ENCODE measurements around the gene GNG7.
"Not testable (repeated sequence)": the region's sequence is repeated elsewhere in the genome, so short reads cannot be mapped to it uniquely, and the experiment has no call there.

GNG7 gene

GRCh38 chr19:2680808-2681207 lies 21.7 kb downstream of the GNG7 start:
- no peak overlapping the region for H3K4me3 ChIP-seq (ENCODE audit: low read depth, low read length)
- no peak for TF ChIP-seq CTCF (IDR thresholded peaks at IDR 0.05; ENCODE audit: borderline replicate concordance, insufficient read depth, low read depth, low read length)

GRCh38 chr19:2679439-2679838 lies 23.1 kb downstream of the GNG7 start:
- TF ChIP-seq CTCF (IDR thresholded peaks at IDR 0.05; ENCODE audit: borderline replicate concordance, insufficient read depth, low read depth, low read length) = no peak
- no peak overlapping the region for H3K4me3 ChIP-seq (ENCODE audit: low read depth, low read length)

- H3K4me3 ChIP-seq (ENCODE audit: low read depth, low read length) = not testable (repeated sequence)
Measured at GRCh38 chr19:2678948-2679347, 23.5 kb downstream of the GNG7 start.

- H3K4me3 ChIP-seq (ENCODE audit: low read depth, low read length) = no peak overlapping the region
- TF ChIP-seq CTCF (IDR thresholded peaks at IDR 0.05; ENCODE audit: borderline replicate concordance, insufficient read depth, low read depth, low read length) = no peak
Measured at GRCh38 chr19:2678044-2678671, 24.3 kb downstream of the GNG7 start.

GRCh38 chr19:2676823-2677222 lies 25.7 kb downstream of the GNG7 start:
- no peak overlapping the region for H3K4me3 ChIP-seq (ENCODE audit: low read depth, low read length)
- no peak for TF ChIP-seq CTCF (IDR thresholded peaks at IDR 0.05; ENCODE audit: borderline replicate concordance, insufficient read depth, low read depth, low read length)

- TF ChIP-seq CTCF (IDR thresholded peaks at IDR 0.05; ENCODE audit: borderline replicate concordance, insufficient read depth, low read depth, low read length) = no peak
- H3K4me3 ChIP-seq (ENCODE audit: low read depth, low read length) = no peak overlapping the region
Measured at GRCh38 chr19:2675892-2676291, 26.6 kb downstream of the GNG7 start.

GRCh38 chr19:2670217-2670616 lies 32.3 kb downstream of the GNG7 start:
- no peak for TF ChIP-seq CTCF (IDR thresholded peaks at IDR 0.05; ENCODE audit: borderline replicate concordance, insufficient read depth, low read depth, low read length)
- H3K4me3 ChIP-seq (ENCODE audit: low read depth, low read length) = no peak overlapping the region
